D721Med (cell line): ENCODE results near the gene ARHGEF17.

Source experiments
- DNase-seq: peaks from one replicate; pipeline ENCODE4 v3.0.0; 2011; ENCODE audit warnings: low spot score; ENCODE audit not compliant: insufficient read length
- FAIRE-seq: peaks from 2 replicates; lab custom pipeline; 2011; peaks lifted over from hg19 to GRCh38; lab: Jason Lieb, UNC
- TF ChIP-seq, protein P1 (sequence below): IDR thresholded peaks from 2 replicates; pipeline ENCODE4 v1.5.1; 2012; ENCODE audit warnings: mild to moderate bottlenecking, control low read depth; ENCODE audit not compliant: insufficient read depth; ENCODE audit errors: missing control alignments

Gene ARHGEF17

DNA sequence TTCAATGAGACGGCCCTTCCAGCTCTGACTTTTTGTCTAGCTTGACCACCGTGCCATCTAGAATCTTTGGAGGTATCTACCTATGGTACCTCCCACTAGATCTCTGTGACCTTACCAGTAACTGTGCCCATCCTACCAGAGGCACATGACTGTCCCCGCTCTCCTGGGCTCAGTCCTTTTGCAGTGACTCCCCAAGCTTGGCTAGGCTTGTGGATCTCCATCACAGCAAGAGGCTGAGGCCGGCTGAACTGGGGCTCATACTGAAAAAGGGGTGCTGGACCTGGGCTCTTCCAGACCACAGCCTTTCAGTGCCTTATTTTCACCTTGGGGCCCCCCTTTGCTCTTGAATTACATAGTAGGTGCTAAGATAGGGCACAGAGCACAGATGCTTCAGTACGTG lies 95.5 kb downstream of the ARHGEF17 start:
- FAIRE-seq: no peak
- DNase-seq: no peak
- TF ChIP-seq, protein P1, sequence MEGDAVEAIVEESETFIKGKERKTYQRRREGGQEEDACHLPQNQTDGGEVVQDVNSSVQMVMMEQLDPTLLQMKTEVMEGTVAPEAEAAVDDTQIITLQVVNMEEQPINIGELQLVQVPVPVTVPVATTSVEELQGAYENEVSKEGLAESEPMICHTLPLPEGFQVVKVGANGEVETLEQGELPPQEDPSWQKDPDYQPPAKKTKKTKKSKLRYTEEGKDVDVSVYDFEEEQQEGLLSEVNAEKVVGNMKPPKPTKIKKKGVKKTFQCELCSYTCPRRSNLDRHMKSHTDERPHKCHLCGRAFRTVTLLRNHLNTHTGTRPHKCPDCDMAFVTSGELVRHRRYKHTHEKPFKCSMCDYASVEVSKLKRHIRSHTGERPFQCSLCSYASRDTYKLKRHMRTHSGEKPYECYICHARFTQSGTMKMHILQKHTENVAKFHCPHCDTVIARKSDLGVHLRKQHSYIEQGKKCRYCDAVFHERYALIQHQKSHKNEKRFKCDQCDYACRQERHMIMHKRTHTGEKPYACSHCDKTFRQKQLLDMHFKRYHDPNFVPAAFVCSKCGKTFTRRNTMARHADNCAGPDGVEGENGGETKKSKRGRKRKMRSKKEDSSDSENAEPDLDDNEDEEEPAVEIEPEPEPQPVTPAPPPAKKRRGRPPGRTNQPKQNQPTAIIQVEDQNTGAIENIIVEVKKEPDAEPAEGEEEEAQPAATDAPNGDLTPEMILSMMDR: no peak

DNA sequence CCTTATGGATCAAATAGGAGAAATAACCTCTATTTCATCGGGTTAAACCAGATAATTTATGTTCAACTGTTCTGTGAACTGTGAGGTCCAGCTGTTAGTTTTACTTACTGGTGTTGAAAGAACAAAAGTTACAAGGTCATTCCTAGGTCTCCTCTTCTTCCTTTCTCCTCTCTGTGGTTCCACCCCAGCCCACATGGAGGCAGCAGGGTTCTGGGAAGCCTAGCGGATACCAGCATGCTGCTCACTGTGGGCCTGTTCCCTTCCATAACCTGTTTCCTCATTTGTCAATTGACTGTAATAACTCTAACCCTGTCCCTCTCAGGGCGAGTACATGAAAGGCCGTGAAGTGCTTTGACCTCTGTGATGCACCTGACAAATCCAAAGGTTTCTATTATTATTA lies 96.0 kb downstream of the ARHGEF17 start:
- peak; percentile 32 for FAIRE-seq
- TF ChIP-seq, protein P1: peak; percentile 56
- no peak for DNase-seq

GRCh38 chr11:73404506-73405145 lies 96.5 kb downstream of the ARHGEF17 start:
- FAIRE-seq (no peak), DNase-seq (no peak)
- TF ChIP-seq, protein P1: no peak

GRCh38 chr11:73405146-73405510 lies 97.1 kb downstream of the ARHGEF17 start:
- TF ChIP-seq, protein P1: no peak
- DNase-seq (no peak), FAIRE-seq (no peak)

- FAIRE-seq (no peak), DNase-seq (no peak)
- TF ChIP-seq, protein P1: no peak
Measured at GRCh38 chr11:73406131-73406530, 98.1 kb downstream of the ARHGEF17 start.

DNA sequence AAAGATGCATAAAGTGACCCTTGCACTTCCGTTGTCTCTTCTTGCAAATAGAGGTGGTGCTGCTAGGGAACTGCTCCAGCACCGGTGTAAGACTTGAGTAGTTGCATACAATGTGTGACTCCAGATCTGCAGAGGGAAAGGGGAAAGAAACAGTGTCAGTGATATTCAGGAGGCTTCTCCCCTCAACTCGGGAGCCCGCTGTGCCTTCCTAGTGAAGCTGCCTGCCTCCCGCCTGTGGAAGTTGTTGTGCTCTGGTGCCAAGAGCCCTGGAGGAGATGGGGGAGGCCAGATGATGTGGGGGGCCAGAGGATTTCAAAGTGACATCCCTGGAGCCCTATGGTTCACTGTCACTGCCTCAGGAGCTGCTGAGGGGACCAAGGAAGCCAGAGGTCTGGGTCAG lies 98.5 kb downstream of the ARHGEF17 start:
- TF ChIP-seq, protein P1: no peak
- DNase-seq (no peak), FAIRE-seq (no peak)

DNA sequence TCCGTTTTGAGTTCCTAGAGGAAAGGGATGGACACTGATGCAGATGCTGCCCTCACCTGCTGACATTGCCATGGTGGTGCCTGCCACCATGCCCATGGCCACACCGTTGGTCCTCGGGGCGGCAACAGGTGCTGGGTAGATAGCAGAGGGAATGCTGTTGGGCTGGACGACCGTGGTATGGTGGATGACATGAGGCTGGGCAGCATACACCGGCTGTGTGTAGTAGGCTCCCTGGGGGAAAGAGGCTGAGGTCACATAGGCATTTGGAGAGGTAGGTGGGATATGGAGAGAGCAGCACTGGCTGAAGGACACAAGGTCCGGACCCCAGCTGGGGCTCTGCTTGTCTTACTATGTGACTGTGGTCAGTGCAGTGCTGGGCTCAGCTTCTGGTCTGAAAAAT lies 101.4 kb downstream of the ARHGEF17 start:
- TF ChIP-seq, protein P1: no peak
- no peak for FAIRE-seq
- no peak for DNase-seq
